Measurements from ENCODE around the gene LRP1B.
"Not testable (repeated sequence)": the region's sequence is repeated elsewhere in the genome, so short reads cannot be mapped to it uniquely, and the experiment has no call there.

LRP1B gene

DNA sequence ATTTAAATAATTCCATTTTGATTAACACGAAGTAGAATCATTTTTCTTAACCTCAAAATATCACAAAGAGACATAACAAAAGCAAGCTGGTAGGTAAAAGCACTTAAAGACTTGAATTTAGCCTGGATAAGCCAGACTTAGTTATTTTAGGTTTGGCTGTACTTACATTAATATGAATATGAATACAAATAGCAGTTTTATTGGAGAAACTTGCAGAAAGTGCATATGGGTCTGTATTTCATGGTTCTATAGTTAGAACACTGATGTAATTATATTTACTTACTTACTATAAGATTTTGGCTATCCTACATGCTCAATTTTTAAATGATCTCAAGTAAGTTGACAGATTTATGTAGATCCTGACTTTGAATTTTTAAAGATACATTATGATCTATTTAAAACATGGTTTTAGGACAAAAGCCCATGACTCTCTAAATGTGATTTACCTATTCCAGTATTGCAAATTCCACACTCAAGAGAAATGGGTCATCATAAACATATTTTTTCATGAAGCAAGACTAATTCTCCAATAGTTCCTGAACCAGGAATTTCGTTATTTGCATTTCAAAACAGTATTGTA lies 1775.2 kb downstream of the LRP1B start:
- DNase-seq, result no peak

DNA sequence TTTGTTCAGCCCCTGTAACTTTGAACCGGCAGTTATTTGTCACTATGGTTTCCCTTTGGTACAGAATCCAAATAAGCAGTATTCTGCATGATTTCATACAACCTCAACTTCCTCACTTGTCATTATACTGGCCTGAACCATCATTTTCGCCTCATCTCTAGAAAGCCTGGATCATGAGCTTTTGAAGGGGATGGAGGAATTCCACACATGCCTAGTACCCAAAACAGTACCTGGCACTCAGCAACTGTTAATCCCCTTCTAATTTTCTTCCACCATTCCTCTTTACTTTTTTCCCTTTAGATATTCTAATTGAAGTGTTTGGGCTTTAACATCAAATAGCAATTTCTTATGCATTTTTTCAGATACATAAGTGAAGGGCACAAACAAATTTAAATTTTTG lies 1776.3 kb downstream of the LRP1B start:
- DNase-seq, result no peak

- no peak for DNase-seq
Observed at GRCh38 chr2:140353541-140353940, 1777.3 kb downstream of the LRP1B start.

DNA sequence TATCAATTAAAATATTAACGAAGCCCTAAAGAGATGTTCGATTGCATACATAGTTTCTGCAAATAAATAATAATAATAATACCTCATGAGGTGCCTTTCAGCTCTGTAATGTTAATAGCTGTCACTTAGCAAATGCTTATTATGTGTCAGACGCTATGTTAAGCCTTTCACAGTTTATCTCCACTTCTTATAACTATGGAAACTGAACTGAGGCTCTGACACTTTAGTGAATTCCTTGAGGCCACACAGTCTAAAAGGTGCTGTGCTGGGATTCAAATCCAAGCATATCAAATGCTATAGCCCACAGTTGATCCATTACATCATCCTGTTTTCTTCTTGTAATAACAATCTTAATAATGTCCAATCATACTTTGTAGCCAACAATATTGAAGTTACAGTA lies 1779.1 kb downstream of the LRP1B start:
- no peak for DNase-seq

- no peak for DNase-seq
Observed at GRCh38 chr2:140349695-140350094, 1781.1 kb downstream of the LRP1B start.

DNA sequence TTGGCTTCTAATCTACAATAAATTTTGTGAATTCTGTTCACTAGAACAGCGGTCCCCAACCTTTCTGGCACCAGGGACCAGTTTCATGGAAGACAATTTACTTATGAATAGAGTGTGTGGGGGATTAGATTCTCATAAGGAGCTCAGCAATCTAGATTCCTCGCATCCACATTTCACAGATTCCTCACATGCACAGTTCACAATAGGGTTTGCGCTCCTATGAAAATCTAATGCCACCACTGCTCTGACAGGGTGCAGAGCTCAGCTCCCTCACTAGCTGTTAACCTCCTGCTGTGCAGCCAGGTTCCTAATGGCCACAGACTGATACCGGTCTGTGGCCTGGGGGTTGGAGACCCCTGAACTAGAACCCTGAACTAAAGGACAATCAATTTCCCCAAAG lies 1782.0 kb downstream of the LRP1B start:
- DNase-seq, result no peak

GRCh38 chr2:140344838-140345237 lies 1786.0 kb downstream of the LRP1B start:
- DNase-seq, result no peak

- not testable (repeated sequence) for DNase-seq
Observed at GRCh38 chr2:140344266-140344665, 1786.5 kb downstream of the LRP1B start.

GRCh38 chr2:140338795-140339194 lies 1792.0 kb downstream of the LRP1B start:
- DNase-seq, result no peak

DNA sequence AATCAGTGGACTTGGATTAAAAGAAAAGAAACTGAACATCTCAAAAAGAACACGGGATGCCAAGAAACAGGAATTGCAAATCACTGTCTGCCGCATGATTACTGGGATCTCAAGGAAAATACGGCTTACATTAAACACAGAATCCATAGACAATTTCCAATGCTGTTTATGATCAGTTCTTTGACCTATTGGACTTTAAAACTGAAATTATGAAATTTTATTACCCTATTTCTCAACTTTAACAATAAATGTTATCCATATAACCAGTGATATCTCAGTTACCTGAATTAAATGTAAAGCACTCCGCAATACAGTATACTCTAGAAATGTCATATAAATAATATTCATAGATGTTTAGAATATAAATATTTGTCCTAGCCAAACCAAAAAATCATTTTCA lies 1793.8 kb downstream of the LRP1B start:
- no peak for DNase-seq

DNA sequence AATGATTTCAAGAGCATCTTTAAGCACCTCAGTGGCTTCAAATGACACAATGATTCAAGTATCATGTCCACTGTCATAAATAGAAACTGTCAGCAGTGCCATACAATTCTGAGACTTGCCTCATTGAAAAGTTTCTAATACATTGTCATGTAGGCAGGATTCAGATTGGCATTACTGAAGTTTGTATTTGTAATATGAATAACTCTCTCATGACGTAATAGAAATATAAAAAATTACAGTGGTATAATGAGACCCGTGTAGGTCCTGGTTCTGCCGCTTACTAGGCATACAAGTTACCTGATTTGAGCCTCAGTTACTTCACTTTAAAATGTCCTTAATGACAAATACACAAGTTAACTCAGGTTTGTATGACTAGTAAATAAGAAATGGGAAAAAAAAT lies 1814.5 kb downstream of the LRP1B start:
- DNase-seq, result no peak

DNA sequence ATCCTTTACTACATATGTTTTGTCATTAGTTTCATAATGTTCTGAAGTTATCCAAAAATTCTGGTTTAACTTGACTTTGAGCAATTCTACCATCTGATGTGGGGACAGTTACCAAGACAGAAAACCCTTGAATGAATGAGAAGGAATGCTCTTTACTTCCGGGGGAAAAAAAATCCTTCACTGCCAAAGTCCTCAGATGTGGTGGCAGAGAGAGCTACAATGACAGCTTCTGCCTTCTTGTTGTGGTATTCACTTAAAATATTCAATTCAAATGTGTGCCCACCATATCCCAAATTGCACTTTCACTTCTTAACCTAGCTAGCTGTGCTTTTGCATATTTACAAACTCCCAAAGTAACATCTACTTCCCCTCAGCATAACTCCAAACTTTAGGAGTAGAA lies 1818.9 kb downstream of the LRP1B start:
- no peak for DNase-seq

DNA sequence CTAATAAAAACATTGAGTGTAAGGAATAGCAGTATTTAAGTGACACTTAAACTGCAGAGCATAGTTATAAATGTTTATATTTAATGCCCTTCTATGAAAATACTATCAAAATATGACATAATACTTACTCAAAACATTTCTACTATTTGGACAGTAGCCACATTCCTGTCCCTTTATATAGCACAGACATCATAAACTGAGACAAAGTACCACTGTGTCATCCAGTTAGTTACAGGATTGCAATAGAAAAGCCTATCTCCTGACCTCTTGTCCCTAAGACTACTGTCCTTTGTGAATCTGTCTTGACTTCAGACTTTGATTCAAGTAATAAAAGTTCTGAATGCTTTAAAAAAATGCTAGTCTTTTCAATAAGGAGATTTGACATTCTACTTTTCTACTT lies 1822.1 kb downstream of the LRP1B start:
- no peak for DNase-seq

DNA sequence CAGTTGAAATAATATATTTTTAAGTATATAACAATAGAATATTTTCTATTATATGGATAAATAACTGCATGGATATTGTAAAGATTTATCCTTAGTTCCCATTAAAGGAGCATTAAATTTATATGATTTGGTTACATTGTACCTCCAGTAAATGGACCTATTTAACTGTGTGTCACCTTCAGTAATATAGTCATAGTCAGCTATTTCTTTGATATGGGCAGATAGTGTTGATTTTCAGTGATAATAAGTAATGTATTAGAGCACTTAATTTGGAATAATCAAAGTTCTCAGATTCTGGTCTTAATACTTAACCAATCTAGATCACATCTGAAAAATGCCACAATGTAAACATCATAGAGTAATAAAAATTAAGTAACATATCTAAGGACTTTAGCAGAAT lies 1823.3 kb downstream of the LRP1B start:
- DNase-seq, result no peak

GRCh38 chr2:140295767-140296166 lies 1835.0 kb downstream of the LRP1B start:
- no peak for DNase-seq

GRCh38 chr2:140288726-140289125 lies 1842.1 kb downstream of the LRP1B start:
- no peak for DNase-seq

GRCh38 chr2:140288213-140288612 lies 1842.6 kb downstream of the LRP1B start:
- DNase-seq, result no peak

- DNase-seq, result no peak
Observed at GRCh38 chr2:140286377-140286776, 1844.4 kb downstream of the LRP1B start.

- DNase-seq, result not testable (repeated sequence)
Observed at GRCh38 chr2:140277344-140277743, 1853.5 kb downstream of the LRP1B start.

DNA sequence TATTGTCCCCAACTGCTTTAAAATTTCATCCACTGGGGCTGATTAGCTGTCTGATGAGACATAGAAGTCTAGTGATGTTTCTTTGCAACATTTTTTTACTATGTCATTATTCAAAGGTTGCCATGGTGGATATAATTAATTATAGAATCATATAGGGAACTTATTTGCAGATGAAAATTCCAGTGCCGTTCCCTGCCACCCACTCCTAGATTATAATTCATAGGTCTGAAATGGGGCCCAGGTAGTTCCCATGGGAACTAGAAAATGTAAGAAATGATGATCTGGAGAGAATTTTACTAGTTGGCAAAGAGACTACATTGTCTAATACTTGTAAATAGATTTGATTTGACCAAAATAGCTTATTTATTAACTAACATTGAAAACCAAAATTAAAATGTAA lies 1854.2 kb downstream of the LRP1B start:
- no peak for DNase-seq

- DNase-seq, result no peak
Observed at GRCh38 chr2:140275427-140275826, 1855.4 kb downstream of the LRP1B start.

DNA sequence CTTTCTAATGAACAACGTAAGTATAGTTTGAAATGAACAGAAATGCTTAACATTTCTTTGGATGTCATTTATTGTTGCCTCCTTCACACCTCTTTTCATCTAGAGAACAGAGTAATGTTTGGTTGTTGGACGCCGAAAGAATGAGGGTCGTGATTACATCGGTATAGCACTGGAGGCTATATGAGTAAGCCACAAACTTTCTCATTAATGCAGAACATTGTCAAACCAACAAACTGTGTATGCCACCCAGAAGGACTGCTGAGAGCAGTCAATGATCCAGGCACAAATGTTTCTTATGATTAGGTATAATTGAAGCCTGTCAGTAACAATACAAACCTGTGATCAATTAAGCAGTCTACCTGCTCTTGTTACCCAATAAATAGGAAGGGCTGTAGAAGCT lies 1855.9 kb downstream of the LRP1B start:
- no peak for DNase-seq

- DNase-seq, result no peak
Observed at GRCh38 chr2:140273958-140274357, 1856.9 kb downstream of the LRP1B start.

DNA sequence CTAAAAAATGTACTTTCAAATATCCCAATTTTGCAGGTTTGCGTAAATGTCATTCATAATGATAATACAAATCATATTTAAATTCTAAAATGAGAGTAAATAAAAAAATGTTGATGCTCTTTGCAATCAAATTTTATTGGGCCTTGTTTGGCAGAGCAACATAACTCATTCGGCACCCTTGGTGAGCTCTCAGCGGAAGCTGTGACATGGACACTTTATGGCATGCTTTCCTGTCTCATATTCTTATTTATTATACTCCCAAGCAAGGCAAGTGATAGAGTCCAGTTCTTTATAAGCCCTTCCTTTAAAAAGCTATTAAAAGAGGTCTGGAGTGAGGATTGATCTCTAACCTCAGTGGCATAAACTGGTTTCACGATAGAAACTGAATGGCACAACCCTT lies 1857.4 kb downstream of the LRP1B start:
- DNase-seq, result no peak

GRCh38 chr2:140270224-140270623 lies 1860.6 kb downstream of the LRP1B start:
- DNase-seq, result no peak

DNA sequence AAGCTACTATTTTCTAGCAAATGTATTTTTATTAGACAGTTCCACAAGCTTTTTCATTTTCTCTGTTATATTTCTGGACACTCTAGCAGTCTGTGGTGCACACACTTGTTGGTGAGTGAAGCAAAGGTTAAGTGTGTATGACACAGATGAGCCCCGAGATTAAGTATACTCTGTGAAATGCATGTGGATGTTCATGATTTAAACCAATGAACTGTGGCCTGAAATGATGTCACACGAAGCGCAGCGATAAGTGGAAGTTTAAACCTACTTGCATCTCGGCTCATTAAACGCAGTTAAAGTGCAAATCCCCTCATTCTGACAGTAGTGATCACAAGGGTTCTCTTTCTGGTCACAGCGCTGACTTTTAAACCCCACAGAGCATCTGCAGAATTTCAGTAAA lies 1861.8 kb downstream of the LRP1B start:
- no peak for DNase-seq

All from activated CD4-positive, alpha-beta T cell treated with anti-CD3 and anti-CD28 coated beads, Interleukin-2, amount 50 U/mL, for 1 hour (primary cell).